GM21576 (cell line): Measurements from ENCODE around the gene GRIK3.

Source experiments
- ATAC-seq: cut with Tn5 transposase; IDR thresholded peaks from one replicate; pipeline ENCODE4 v1.9.1; 2021; ENCODE audit warnings: mild to moderate bottlenecking, moderate library complexity; ENCODE audit not compliant: unreplicated experiment

The GRIK3 gene

GRCh38 chr1:37047542-37047941, 13.2 kb upstream of the GRIK3 start:
- ATAC-seq: no peak

GRCh38 chr1:37043101-37043500, 8.8 kb upstream of the GRIK3 start:
- ATAC-seq: no peak

DNA sequence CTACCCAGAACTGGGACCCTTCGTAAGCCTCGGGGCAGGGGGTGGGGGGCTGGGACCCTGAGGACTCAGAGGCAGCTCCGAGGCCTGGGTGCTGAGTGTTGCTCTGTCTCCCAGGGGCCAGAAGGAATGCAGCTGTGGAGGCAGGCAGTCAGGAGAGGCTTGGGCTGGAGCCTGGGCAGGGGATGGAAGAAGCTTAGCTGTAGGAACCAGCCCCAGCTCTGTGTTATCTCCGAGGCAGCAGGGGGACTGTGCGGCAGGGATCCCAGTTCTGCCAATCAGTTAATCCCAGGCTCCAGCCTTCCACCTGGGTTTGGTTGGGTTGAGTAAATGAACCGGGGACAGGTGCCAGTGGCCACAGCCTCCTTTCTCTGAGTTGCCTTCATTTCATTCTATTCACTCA, 8.2 kb upstream of the GRIK3 start:
- ATAC-seq: no peak

GRCh38 chr1:37041483-37041882, 7.2 kb upstream of the GRIK3 start:
- no peak for ATAC-seq

GRCh38 chr1:37040773-37041172, 6.5 kb upstream of the GRIK3 start:
- no peak for ATAC-seq

DNA sequence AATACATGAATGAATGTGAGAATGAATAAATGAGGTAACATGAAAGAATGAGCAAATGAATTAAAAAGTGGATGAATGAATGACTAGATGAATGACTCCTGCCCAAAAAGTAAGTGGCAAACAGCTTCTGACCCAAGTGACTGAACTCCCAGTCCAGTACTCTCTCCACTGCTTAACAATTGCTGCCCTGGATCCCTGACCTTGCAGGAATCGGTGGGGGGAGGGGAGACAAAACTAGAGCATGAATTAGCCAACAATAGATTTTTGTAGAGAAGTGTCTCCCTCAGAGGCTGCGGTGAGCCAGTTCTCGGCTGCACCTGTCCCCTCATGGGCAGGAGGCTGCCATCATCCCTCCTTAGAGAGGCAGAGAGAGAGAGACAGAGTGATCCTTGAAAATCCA, 5.9 kb upstream of the GRIK3 start:
- ATAC-seq: no peak

DNA sequence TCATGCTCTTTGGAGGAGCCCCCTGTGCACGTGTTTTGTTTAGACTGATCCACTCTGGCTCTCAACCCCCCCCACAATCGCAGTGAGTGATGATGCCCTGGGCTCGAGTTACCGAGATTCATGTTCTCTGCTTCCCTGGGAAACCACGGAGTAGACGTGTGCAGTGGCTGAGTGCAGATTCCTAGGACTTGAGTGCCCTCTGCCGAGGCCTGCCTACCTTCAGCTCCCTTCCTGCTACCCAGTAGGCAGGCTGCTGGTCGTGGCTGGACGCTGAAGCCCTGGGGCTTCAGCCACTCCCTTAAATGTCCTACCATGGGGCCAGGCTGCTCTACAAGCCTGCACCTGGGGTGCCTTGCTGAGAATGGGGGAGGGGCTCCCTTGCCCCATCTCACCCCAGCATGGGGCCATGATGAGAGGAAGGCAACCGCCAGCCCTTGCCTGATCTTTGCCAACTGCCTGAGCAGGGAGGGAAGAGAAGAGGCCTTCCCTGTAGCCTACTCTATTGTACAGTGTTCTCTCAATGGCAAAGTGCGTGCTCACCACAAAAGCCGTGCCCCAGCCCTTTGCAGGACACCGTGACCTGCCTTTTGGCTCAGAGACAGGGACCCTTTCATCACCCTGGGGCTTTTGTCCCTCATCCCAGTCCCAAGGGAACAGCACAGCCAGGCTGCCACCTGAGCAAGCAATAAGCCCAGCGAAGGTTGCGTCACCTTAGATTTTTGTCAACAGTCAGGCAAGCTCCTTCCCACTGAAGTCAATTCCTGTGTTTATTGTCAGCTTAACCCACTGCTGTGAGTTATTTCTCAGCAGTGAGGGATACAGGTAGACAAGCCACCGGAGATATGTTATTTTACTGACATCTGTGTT, 4.1 kb upstream of the GRIK3 start:
- ATAC-seq: no peak

DNA sequence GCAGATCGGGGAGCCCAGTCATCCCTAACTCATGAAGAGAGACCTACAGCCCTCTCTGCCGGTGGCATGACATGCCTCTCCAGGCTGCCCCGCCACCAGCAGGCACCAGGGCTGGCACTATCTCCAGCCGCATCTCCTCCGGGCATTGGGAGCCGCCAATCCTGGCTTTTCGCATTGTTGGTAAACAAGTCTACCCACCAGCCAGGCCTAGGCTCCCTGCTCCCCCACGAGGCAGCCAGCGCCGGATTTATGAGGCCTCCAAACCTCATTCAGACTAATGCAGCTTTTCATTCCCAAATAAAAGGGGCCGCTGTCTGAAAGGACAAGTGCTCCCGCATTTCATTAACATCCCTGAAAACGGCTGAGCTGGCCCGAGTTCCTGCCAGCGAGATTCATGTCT, 3.4 kb upstream of the GRIK3 start:
- no peak for ATAC-seq

GRCh38 chr1:37036667-37037053, 2.3 kb upstream of the GRIK3 start:
- no peak for ATAC-seq

- no peak for ATAC-seq
Measured at GRCh38 chr1:37035796-37036666, 1.7 kb upstream of the GRIK3 start.

DNA sequence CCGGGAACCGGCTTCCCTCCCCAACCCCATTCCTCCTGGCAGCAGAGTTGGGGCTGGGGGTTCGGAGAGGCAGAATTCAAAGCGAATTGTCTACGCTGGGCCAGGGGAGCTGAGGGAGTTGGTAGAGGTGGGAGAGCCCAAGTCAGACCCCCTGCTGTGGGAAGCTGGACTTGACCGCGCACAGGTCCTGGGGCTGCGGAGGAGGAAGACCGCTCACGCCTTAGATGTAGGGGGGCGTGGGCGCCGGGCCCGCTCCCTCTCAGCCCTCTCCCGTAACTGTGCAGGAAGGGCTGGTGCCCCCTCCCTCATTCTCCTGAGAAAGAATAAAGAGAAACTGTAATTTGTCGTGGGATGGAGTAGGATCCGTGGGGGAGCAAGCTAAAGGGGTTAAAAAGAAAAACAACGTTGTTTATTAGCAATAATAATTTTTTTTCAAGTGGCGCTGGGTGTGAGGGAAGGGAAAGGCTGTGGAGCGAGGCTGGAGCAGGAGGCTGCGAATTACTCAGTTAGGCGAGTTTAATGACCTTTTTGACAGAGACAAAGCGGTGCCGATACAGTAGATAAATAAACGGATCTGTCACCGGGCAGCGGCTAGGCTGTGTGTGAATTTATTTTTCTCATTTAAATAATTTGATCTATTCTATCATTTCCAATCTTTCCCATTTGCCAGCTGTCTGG, 838 bp upstream of the GRIK3 start:
- no peak for ATAC-seq

- ATAC-seq: no peak
Measured at GRCh38 chr1:37033355-37034101, 787 bp downstream of the GRIK3 start.

DNA sequence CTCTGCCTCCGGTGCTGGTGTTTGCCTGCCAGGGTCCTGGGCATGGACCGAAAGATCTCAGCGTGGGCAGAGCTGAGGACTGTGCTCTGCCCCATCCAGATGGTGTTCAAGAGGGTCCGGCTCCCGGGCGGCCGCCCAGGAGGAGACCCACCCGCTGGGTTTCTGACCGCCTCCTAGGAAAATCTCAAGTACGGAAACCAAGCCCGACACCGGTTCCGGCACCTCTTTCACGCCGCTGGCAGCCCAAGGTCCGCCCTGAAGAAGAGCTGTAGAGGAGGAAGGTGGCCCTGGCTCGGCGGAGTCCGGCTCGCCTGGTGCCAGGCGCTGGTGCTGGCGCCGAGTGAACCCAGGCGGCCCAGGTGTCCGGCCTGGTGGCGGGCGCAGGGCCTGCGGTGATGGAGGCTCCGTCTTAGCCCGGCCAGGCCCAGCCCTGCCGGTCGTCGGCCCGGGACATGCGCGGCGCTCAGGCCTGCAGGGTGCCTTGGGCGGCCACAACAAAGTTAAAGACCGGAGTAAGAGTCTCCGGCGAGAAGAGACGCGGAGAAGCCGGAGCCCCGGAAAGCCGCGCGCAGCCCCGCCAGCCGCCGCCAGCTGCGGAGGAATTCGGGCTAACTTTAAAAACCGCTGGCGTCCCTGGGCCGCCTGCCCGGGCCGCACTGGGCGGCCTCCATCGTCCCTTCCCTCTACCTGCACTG, 1.5 kb downstream of the GRIK3 start:
- ATAC-seq: no peak

DNA sequence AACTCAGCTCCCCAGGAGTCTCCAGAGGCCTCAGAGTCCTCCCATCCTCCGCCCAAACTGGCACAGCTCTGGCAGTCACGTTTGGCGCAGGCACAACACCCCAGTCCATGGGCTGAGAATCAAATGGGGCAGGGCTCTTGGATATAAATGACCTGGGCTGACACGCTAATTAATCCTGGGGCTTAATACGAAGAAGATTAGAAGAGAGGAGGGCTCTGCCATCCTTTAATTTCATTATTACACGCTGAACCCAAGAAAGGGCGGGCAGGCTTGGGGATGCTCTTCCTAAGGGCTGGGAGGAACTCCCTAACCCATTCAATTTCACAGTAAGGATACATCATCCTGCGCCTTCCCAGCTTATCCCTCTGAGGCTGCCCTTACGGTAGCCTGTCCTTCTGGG, 2.4 kb downstream of the GRIK3 start:
- ATAC-seq: no peak

- ATAC-seq: no peak
Measured at GRCh38 chr1:37031429-37031828, 2.9 kb downstream of the GRIK3 start.

DNA sequence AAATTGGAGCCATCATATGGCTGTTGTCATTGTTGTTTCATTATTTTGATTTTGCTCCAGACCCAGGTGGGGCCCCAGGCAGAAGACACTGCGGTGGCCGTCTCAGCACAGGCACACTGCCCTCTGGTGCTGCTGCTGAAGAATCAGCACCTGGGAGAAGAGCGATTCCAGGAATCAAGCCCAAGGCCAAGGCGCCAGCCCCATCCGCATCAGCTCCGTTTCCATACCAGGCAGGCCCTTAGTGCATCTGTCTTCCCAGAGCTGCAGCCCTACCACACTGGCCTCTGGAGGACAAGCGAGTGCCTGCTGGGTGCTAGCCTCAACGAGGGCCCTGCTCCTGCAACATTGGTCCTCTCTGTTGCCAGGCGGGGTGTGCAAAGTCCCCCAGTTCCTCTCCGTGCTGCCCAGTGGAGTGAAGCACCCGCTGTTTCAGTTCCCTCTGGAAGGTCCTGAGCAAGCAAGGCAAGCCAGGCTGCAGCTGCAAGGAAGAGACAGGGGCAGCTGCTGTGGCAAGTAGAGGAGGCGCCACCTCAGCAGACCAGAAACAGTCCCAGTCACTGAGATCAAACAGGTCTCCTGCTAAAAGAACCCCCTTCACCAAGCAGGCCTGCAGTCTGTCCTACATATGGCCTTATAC, 5.2 kb downstream of the GRIK3 start:
- ATAC-seq: no peak

- ATAC-seq: no peak
Measured at GRCh38 chr1:37021502-37021901, 12.8 kb downstream of the GRIK3 start.

DNA sequence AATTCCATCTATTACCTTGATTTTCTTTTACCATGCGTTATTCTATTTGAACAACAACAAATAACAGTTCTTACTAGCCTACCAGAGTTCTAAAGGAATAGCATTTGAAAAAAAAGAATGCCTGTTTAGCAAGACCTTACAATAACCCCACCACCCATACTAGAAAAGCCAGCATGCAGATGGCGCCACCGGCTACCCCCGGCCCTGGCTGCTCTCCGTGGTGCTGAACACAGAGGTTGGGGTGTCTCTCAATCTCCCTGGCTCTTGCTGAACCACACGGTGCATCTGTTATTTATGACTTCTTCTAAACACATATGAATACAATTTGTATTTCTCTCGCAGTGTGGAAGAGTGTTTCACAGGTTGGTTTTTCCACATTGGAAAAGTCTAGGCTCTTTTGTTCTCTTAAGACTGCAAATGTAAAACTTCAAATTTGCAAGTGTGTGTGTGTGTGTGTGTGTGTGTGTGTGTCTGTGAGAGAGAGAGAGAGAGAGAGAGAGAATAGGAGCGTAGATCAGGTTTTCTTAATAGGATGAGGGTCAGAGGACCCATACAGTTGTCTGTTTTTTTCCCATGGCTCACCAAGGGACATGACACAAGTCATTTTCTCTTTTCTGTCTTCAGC, 13.6 kb downstream of the GRIK3 start:
- ATAC-seq: no peak

- no peak for ATAC-seq
Measured at GRCh38 chr1:37018510-37018909, 15.8 kb downstream of the GRIK3 start.
